NCI-H345 treated with DMSO at 0.1 percent for 48 hours (cell line): ENCODE data around the gene KANSL3.

Experiments used
- DNase-seq: peaks from one replicate; lab custom pipeline; 2025; ENCODE audit not compliant: unreplicated experiment; lab: John Stamatoyannopoulos, UW

Gene KANSL3

GRCh38 chr2:96608469-96609455 lies 29.4 kb downstream of the KANSL3 start:
- no peak for DNase-seq

- DNase-seq: no peak
Observed at GRCh38 chr2:96604104-96604503, 34.0 kb downstream of the KANSL3 start.

DNA sequence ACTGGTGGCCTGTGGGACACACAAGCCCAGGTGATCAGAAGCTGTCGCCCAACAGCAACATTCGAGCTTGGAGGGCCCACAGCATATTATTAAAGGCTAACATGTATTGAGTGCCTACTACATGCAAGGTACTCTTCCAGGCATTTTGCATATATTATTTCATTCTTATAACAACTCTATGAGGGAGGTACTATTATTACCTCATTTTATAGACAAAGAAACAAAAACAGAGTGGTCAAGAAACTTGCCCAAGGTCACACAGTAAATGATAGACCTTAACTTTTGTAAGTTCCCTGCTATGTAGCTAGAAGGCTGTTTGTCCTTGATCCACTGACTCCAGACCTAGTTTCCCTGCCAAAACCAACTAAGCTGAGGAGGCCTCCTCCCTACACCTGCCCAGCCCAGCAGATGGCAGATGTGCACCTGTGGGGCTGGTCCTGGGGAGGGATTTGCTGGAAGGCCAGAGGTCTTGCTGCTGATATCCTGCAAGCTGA lies 35.7 kb downstream of the KANSL3 start:
- DNase-seq: no peak

- DNase-seq: no peak
Observed at GRCh38 chr2:96601382-96602292, 36.5 kb downstream of the KANSL3 start.

DNA sequence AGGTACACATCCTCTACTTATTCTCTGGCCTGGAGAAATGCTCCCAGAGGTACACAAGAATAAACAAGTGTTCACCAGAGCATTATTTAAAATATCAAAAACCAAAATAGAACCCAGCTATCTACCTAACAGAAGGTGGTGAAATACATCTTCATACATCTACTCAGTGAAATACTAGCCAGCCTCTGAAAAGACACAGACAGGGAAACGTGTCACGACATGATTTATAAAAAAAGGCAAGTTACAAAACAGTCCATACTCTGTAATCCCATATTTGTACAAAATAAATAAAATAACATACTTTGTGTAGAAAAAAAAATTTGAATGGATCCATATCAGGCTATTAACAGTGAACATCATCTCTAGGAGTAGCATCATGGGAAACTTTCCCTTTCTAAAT lies 38.2 kb downstream of the KANSL3 start:
- no peak for DNase-seq

DNA sequence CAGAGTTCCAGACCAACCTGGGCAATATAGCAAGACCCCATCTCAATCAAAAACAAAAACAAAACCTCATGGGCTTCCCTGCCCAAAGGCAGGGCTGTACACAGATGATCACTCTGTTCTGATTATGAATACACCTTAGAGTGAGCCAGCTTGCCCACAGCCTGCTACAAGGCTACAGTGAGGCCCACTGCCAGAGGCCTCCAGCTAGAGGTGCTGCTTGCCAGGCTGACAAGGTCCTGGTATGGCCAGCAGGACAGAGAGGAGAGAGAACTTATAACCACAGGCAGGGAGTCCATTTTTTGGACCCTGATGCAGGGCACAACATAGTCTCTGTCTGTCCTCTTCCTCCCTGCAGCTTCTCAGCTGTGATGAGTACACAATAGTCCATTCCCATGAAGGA lies 41.5 kb downstream of the KANSL3 start:
- DNase-seq: no peak

GRCh38 chr2:96594691-96595152 lies 43.4 kb downstream of the KANSL3 start:
- DNase-seq: no peak

DNA sequence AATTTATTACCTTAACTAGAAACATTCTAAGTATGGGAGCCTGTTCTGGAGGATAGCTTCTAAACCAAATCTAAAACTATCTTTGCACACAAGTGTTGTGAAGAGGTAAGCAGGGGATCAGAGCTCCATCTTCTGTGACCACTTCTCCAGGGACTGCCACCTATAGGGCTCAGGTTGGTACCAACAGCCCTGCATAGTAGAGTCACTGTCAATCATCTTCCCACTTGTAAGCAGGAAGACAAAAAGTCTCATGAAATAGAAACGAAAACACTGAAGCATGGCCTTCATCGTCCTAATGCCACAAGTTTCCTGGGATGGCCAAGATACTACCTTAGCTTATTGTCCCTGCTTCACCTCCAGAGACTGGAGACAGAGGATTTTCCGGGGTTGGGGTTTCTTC lies 43.8 kb downstream of the KANSL3 start:
- DNase-seq: no peak

GRCh38 chr2:96591494-96591893 lies 46.6 kb downstream of the KANSL3 start:
- no peak for DNase-seq

GRCh38 chr2:96591054-96591453 lies 47.1 kb downstream of the KANSL3 start:
- DNase-seq: no peak

GRCh38 chr2:96587843-96588242 lies 50.3 kb downstream of the KANSL3 start:
- DNase-seq: no peak

GRCh38 chr2:96584017-96584416 lies 54.1 kb downstream of the KANSL3 start:
- DNase-seq: no peak

DNA sequence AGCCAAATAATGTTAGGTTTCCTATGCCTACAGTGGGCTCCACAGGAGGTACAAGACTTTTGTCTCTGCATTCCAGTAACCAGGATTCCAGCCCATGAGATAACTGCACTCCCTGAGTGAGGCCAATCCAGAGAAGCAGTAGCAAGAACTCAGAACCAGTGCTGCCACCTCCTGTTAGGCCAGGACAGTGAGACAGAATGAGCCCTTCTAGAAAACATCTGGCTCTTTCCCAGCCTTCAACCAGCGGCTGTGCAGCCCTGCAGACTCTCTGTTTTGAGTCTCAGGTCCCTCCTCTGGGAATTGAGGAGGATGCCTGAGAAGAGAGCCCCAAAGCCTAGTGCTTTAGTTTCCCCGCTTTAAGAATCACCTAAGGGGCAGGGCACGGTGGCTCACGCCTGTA lies 57.3 kb downstream of the KANSL3 start:
- no peak for DNase-seq

- no peak for DNase-seq
Observed at GRCh38 chr2:96579422-96579821, 58.7 kb downstream of the KANSL3 start.

GRCh38 chr2:96578731-96579130 lies 59.4 kb downstream of the KANSL3 start:
- no peak for DNase-seq

GRCh38 chr2:96577501-96577900 lies 60.6 kb downstream of the KANSL3 start:
- no peak for DNase-seq

GRCh38 chr2:96575785-96576456 lies 62.2 kb downstream of the KANSL3 start:
- DNase-seq: no peak

- DNase-seq: no peak
Observed at GRCh38 chr2:96574364-96574763, 63.7 kb downstream of the KANSL3 start.

- no peak for DNase-seq
Observed at GRCh38 chr2:96568094-96568493, 70.0 kb downstream of the KANSL3 start.

DNA sequence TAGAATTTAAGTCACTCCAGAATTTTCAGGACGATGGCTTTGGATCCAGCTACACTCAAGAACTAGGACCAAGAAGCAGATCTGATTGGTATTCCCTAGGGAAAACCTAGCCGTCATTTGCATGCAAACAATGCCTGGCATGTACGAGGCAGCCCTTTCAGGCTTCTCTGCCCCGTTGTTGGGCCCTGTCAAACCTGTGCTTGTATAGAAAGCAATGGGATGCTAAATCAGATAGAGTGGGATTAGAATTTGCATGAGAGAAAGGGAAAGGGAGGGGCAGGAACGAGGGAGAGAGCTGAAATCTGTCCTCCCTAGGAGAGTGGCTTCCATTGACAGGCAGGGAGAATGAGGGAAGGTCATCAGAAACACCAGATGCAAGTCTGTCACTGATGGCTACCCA lies 73.0 kb downstream of the KANSL3 start:
- DNase-seq: no peak

GRCh38 chr2:96564563-96564962 lies 73.5 kb downstream of the KANSL3 start:
- no peak for DNase-seq
